IPS-20b (cell line): ENCODE data around the gene PTTG1.

Source experiments
- H3K27ac ChIP-seq: one replicate; pipeline ENCODE4 v1.5.1; 2013; ENCODE audit warnings: low read length
- H3K27me3 ChIP-seq: 2 replicates; pipeline ENCODE4 v1.6.1; 2013; ENCODE audit warnings: mild to moderate bottlenecking, low read length, inconsistent platforms; ENCODE audit not compliant: insufficient read depth
- H3K36me3 ChIP-seq: 2 replicates; pipeline ENCODE4 v1.6.1; 2013; ENCODE audit warnings: low read depth, mild to moderate bottlenecking, inconsistent platforms, low read length, moderate library complexity; ENCODE audit not compliant: insufficient read depth
- H3K4me1 ChIP-seq: 2 replicates; pipeline ENCODE4 v1.6.1; 2013; ENCODE audit warnings: mild to moderate bottlenecking, control low read depth, inconsistent platforms, low read length, moderate library complexity; ENCODE audit not compliant: insufficient read depth
- H3K4me3 ChIP-seq: 2 replicates; pipeline ENCODE4 v1.5.1; 2013; ENCODE audit warnings: mild to moderate bottlenecking, low read length, inconsistent platforms
- H3K9ac ChIP-seq: 2 replicates; pipeline ENCODE4 v1.6.1; 2013; ENCODE audit warnings: low read depth, mild to moderate bottlenecking, inconsistent platforms, low read length, moderate library complexity
- H3K9me3 ChIP-seq: 2 replicates; pipeline ENCODE4 v1.6.1; 2013; ENCODE audit warnings: mild to moderate bottlenecking, low read depth, low read length, inconsistent platforms; ENCODE audit not compliant: insufficient read depth

PTTG1 gene

DNA sequence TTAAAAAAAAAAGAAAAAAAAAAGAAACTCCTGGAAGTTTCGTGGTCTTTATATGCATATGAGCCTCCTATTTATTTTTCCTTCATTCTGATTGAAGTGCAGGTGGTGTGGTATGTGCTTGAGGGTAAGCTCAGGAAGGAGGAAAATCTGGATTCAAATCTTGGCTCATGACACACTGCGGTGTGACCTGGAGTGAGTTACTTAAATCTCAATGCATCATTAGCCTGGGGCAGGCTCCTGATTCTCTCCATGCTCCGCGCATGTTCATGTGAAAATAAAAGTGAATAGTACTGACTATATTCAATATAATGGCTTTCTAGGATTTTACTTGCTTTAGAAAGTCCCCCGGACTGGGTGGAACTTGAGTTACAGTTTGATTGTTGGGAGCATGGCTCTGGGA lies 35.6 kb downstream of the PTTG1 start:
- no peak overlapping the region for H3K4me3 ChIP-seq
- no peak overlapping the region for H3K27ac ChIP-seq
- no peaks in the 10 kb centered on the region for H3K27me3 ChIP-seq
- no peak overlapping the region for H3K9ac ChIP-seq
- no peaks in the 10 kb centered on the region; the same call in 1 of the 2 replicates for H3K9me3 ChIP-seq
- H3K4me1 ChIP-seq, result no peaks in the 10 kb centered on the region
- no peaks in the 10 kb centered on the region for H3K36me3 ChIP-seq

GRCh38 chr5:160458806-160459800 lies 37.4 kb downstream of the PTTG1 start:
- H3K27ac ChIP-seq, result no peak overlapping the region
- H3K9ac ChIP-seq, result no peak overlapping the region

DNA sequence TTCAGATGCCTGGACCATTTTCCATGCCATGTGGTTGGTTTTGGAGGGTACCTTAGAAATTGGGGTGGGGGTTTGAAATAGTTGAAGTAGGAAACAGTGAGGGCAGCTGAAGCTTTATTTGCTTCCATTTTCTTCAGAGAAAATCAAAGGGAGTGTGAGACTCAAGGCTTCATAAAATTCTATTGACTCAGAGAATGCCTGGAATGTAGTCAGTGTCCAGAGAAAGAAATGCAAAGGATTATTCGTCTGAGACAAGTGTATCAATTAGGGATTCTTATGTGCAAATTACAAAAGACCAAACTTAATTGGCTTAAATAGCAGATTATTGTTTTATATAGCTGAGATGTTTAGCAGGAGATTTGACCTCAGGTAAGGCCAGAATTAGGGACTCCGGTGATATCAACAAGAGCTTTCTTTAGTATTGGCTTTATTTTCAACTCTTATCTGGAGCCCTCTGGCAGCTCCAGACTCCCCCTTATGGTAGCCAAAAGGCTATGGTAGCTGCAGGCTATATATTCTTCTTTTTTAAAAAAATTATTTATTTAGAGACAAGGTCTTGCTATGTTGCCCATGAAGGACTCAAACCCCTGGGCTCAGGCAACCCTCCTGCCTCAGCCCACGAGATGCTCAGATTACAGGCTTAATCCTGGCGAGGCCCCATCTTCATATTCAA lies 38.9 kb downstream of the PTTG1 start:
- Histone ChIP-seq H3K27ac (no peak overlapping the region), H3K27me3 (no peaks in the 10 kb centered on the region), H3K36me3 (no peaks in the 10 kb centered on the region)

More at GRCh38 chr5:160458806-160459800, 37.4 kb downstream of the PTTG1 start:
- H3K4me1 ChIP-seq, result no peaks in the 10 kb centered on the region
- H3K36me3 ChIP-seq, result no peaks in the 10 kb centered on the region
- no peaks in the 10 kb centered on the region for H3K27me3 ChIP-seq
- H3K9me3 ChIP-seq, result no peaks in the 10 kb centered on the region; the same call in 1 of the 2 replicates
- H3K4me3 ChIP-seq, result no peak overlapping the region

DNA sequence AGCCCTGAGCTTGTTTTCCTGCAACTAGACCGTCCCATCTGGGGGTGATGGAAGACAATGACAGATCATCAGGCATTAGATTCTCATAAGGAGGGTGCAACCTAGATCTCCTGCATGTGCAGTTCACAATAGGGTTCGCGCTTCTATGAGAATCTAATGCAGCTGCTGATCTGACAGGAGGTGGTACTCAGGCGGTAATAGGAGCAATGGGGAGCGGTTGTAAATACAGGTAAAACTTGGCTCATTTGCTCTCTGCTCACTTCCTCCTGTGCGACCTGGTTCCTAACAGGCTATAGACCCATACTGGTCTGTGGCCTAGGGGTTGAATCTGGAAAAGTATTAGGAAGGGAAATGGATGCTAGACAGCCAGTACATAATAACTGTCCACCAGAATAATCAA lies 39.7 kb downstream of the PTTG1 start:
- no peaks in the 10 kb centered on the region for H3K27me3 ChIP-seq
- H3K36me3 ChIP-seq, result no peaks in the 10 kb centered on the region
- no peak overlapping the region for H3K4me3 ChIP-seq
- H3K27ac ChIP-seq, result no peak overlapping the region
- no peak overlapping the region for H3K9ac ChIP-seq
- no peaks in the 10 kb centered on the region for H3K4me1 ChIP-seq
- no peaks in the 10 kb centered on the region; the same call in 1 of the 2 replicates for H3K9me3 ChIP-seq

More for the DNA sequence above, 38.9 kb downstream of the PTTG1 start:
- H3K4me1 ChIP-seq, result no peaks in the 10 kb centered on the region
- H3K9ac ChIP-seq, result no peak overlapping the region
- no peak overlapping the region for H3K4me3 ChIP-seq
- no peaks in the 10 kb centered on the region; the same call in 1 of the 2 replicates for H3K9me3 ChIP-seq

- H3K4me1 ChIP-seq, result no peaks in the 10 kb centered on the region
These were observed 40.5 kb downstream of the PTTG1 start for GRCh38 chr5:160462167-160462566.

DNA sequence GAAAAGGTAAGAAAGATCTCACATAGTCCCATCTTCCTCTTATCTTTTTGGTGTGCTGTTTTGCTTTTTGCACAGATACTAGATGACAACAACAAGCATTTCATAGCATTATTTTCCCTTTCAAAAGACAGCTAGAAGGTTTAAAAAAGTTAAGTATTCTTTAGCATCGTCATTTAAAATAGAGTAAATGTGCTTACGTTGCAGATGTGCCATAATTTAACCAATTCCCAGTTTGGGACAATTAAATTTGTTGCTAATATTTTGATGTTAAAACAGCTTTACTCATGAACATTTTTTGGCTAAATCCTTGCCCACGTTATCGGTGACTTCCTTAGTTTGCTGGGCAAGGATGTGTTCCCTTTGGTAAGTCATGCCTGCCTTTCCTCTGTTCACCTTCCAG lies 41.6 kb downstream of the PTTG1 start:
- H3K4me1 ChIP-seq, result peaks cover 3% of the 10 kb centered on the region; the same call in 1 of the 2 replicates
- H3K27me3 ChIP-seq, result no peaks in the 10 kb centered on the region
- no peak overlapping the region for H3K27ac ChIP-seq

More at GRCh38 chr5:160462167-160462566, 40.5 kb downstream of the PTTG1 start:
- no peak overlapping the region for H3K27ac ChIP-seq
- no peaks in the 10 kb centered on the region for H3K27me3 ChIP-seq
- H3K36me3 ChIP-seq, result no peaks in the 10 kb centered on the region
- no peak overlapping the region for H3K9ac ChIP-seq
- H3K9me3 ChIP-seq, result no peaks in the 10 kb centered on the region; the same call in 1 of the 2 replicates
- no peak overlapping the region for H3K4me3 ChIP-seq

GRCh38 chr5:160463740-160464465 lies 42.2 kb downstream of the PTTG1 start:
- H3K27ac ChIP-seq, result no peak overlapping the region
- peaks cover 3% of the 10 kb centered on the region; the same call in 1 of the 2 replicates for H3K4me1 ChIP-seq
- no peaks in the 10 kb centered on the region; the same call in 1 of the 2 replicates for H3K9me3 ChIP-seq
- H3K4me3 ChIP-seq, result no peak overlapping the region
- no peaks in the 10 kb centered on the region for H3K27me3 ChIP-seq
- no peak overlapping the region for H3K9ac ChIP-seq
- no peaks in the 10 kb centered on the region for H3K36me3 ChIP-seq

More for the DNA sequence above, 41.6 kb downstream of the PTTG1 start:
- Histone ChIP-seq H3K9ac (no peak overlapping the region), H3K36me3 (no peaks in the 10 kb centered on the region), H3K4me3 (no peak overlapping the region), H3K9me3 (no peaks in the 10 kb centered on the region; the same call in 1 of the 2 replicates)

- H3K36me3 ChIP-seq, result no peaks in the 10 kb centered on the region
- no peak overlapping the region for H3K4me3 ChIP-seq
- H3K27me3 ChIP-seq, result no peaks in the 10 kb centered on the region
- H3K9me3 ChIP-seq, result no peaks in the 10 kb centered on the region; the same call in 1 of the 2 replicates
- no peak overlapping the region for H3K9ac ChIP-seq
- H3K27ac ChIP-seq, result no peak overlapping the region
- H3K4me1 ChIP-seq, result peaks cover 3% of the 10 kb centered on the region; the same call in 1 of the 2 replicates
These were observed 42.8 kb downstream of the PTTG1 start for GRCh38 chr5:160464466-160464797.

DNA sequence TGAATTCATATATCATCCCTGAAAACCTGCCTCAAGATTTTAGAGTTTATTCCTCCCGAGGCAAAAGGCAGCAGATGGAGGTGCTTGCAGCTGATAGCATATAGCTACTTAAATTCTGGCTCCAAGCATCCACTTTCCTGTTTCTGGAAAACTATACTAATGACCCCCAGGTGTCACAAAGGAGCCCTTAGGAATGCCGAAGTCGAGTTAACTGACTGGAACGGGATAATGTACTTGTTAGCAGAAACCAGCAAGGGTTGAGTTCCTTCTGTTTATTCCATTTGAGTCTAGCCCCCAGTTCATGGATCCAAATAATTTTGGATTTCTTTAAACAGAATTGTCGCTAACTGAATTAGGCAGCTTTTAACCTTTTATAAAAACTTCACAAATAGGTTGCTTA lies 44.5 kb downstream of the PTTG1 start:
- no peaks in the 10 kb centered on the region for H3K36me3 ChIP-seq
- no peak overlapping the region for H3K27ac ChIP-seq
- H3K9ac ChIP-seq, result no peak overlapping the region
- H3K4me3 ChIP-seq, result no peak overlapping the region
- H3K27me3 ChIP-seq, result no peaks in the 10 kb centered on the region
- H3K4me1 ChIP-seq, result peaks cover 3% of the 10 kb centered on the region; the same call in 1 of the 2 replicates
- no peaks in the 10 kb centered on the region; the same call in 1 of the 2 replicates for H3K9me3 ChIP-seq

DNA sequence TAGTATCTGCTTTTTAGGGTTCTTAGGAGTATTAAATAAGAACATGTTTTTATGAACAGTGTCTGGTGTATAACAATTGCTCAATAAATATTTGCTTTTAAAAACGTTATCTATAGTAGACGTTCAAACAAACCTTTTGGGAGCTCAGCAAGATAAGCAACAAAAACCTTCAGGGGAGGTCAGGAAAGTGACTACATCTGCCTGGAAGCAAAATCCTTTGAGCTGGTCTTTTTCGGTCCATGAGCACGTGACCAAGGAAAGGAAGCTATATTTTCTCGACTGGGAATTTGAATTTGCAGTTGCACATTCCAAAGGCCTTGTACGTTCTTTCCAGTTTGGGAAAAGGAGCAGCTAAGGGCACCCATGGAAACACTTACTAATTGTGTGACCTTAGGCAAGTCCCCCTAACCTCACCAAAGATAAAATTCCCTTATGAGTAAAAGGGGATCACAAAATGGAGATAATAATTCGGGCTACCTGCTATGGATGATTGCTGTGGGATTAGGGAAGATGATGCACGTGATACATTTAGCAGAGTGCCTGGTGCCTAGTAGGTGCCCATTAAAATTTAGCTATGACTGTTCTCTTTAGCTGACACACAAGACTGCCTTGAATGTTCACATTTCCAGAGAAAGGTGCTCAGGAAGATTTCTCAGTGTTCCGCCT lies 45.4 kb downstream of the PTTG1 start:
- H3K9ac ChIP-seq, result peak overlapping the region; percentile 45; the same call in 1 of the 2 replicates
- no peaks in the 10 kb centered on the region for H3K9me3 ChIP-seq
- no peak overlapping the region for H3K27ac ChIP-seq
- no peak overlapping the region for H3K4me3 ChIP-seq
- peaks cover 3% of the 10 kb centered on the region; the same call in 1 of the 2 replicates for H3K4me1 ChIP-seq
- H3K36me3 ChIP-seq, result no peaks in the 10 kb centered on the region
- H3K27me3 ChIP-seq, result no peaks in the 10 kb centered on the region
